ENCODE measurements around the gene PSMF1.

GRCh38 chr20:1173698-1174097 lies 55.3 kb downstream of the PSMF1 start:
- TF ChIP-seq, protein P1, sequence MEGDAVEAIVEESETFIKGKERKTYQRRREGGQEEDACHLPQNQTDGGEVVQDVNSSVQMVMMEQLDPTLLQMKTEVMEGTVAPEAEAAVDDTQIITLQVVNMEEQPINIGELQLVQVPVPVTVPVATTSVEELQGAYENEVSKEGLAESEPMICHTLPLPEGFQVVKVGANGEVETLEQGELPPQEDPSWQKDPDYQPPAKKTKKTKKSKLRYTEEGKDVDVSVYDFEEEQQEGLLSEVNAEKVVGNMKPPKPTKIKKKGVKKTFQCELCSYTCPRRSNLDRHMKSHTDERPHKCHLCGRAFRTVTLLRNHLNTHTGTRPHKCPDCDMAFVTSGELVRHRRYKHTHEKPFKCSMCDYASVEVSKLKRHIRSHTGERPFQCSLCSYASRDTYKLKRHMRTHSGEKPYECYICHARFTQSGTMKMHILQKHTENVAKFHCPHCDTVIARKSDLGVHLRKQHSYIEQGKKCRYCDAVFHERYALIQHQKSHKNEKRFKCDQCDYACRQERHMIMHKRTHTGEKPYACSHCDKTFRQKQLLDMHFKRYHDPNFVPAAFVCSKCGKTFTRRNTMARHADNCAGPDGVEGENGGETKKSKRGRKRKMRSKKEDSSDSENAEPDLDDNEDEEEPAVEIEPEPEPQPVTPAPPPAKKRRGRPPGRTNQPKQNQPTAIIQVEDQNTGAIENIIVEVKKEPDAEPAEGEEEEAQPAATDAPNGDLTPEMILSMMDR (IDR thresholded peaks at IDR 0.05; ENCODE audit: low read length), result no peak
- TF ChIP-seq EZH2phosphoT487 (IDR thresholded peaks at IDR 0.05; ENCODE audit: low read length) (no peak), EZH2 (optimal IDR thresholded peaks at IDR 0.05; ENCODE audit: low read depth, low read length) (no peak)

Measured in MM.1S (cell line).